ENCODE results near the gene PEX14. TPM values are rescaled to one million over a fixed set of nuclear protein-coding genes. Genes with fewer than 3 reads are reported as not detected.

PEX14 gene
- total RNA-seq, 1 experiment from 2014 or later, result 36.0 TPM

GRCh38 chr1:10643607-10644306 lies 169.0 kb downstream of the PEX14 start:
- Histone ChIP-seq H3K27ac (ENCODE audit: low read length) (no peak overlapping the region), H3K9me3 (ENCODE audit: control insufficient read depth, insufficient read depth, low read depth, low read length) (no peaks in the 10 kb centered on the region), H3K4me3 (ENCODE audit: low read depth in 2 of 2, low read length in 2 of 2) (no peak overlapping the region), H3K27me3 (ENCODE audit: control insufficient read depth, insufficient read depth, low read length) (no peaks in the 10 kb centered on the region), H3K4me1 (ENCODE audit: control insufficient read depth, insufficient read depth, low read length) (0 out of 2 replicates have a peak, but pooled peaks cover 3% of the 10 kb centered on the region), H3K36me3 (ENCODE audit: control insufficient read depth, insufficient read depth, low read length) (no peaks in the 10 kb centered on the region)
- no peak for DNase-seq (ENCODE audit: low read depth, low spot score)
- ATAC-seq, result no peak
- POLR2A ChIA-PET, result no interaction called here
- TF ChIP-seq POLR2AphosphoS5 (IDR thresholded peaks at IDR 0.05; ENCODE audit: low read depth, low read length), result no peak
- no peak for TF ChIP-seq SIN3A (IDR thresholded peaks at IDR 0.05; ENCODE audit: borderline replicate concordance, insufficient read depth, low read depth, low read length)
- no peak for TF ChIP-seq REST (IDR thresholded peaks at IDR 0.05; ENCODE audit: insufficient read depth in 1 of 2, low read depth in 2 of 2, low read length in 1 of 2)
- TF ChIP-seq TCF7L2 (IDR thresholded peaks at IDR 0.05; ENCODE audit: low read depth, low read length), result no peak
- no peak for TF ChIP-seq CTCF (IDR thresholded peaks at IDR 0.05)
- intact Hi-C loops (cut with micrococcal nuclease; ENCODE audit: unreplicated experiment), result no loop called here
- BruUV-seq (replicated peaks), result no TSS peak
- in situ Hi-C loops (cut with HindIII; ENCODE audit: low pct_unique_long_range_greater_than_20kb, low sequenced_read_pairs), result no loop called here
- CTCF ChIA-PET, result no interaction called here

DNA sequence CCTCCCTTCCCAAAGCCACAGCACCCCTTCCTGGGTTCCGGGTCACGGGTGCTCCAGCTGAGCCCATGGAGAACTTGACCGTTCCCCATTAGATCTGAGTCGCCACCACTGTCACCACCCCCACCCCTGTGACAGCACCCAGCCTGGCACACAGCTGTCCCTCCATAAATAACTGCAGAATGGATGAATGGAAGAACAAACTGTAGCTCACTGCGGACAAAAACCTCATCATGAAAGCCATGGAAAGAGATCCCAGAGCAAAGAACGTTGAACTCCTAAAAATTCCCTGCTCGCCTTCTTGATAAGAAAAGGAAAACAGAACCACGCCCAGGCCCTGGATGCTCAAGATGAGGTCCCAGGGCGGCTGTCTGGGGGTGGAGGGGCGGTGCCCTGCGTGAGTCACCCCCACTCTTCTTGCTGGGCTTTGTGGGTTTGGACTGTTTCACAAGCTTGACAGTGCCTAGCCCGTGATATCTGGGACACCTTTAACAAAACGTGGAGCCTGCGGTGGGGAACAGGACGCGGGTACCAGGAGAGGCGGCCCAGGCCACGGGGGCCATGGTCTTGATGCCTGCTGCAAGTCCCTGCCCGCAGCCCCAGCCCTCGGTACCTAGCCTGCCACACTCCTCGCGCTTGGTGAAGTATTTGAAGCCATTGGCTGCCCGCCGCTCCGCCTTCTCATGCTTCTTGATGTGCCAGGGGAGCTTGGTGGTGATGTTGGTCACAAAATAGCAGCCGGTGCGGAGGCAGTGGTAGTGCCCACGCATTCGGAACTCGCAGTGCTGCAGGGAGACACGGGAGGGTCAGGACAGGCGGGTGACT lies 169.8 kb downstream of the PEX14 start:
- no peak overlapping the region for H3K4me3 ChIP-seq (ENCODE audit: low read depth in 2 of 2, low read length in 2 of 2)
- ChIA-PET CTCF (no interaction called here), POLR2A (no interaction called here)
- TF ChIP-seq CTCF (IDR thresholded peaks at IDR 0.05), result no peak
- no peak for TF ChIP-seq POLR2AphosphoS5 (IDR thresholded peaks at IDR 0.05; ENCODE audit: low read depth, low read length)
- no peak for TF ChIP-seq SIN3A (IDR thresholded peaks at IDR 0.05; ENCODE audit: borderline replicate concordance, insufficient read depth, low read depth, low read length)
- TF ChIP-seq TCF7L2 (IDR thresholded peaks at IDR 0.05; ENCODE audit: low read depth, low read length), result no peak
- TF ChIP-seq REST (IDR thresholded peaks at IDR 0.05; ENCODE audit: insufficient read depth in 1 of 2, low read depth in 2 of 2, low read length in 1 of 2), result no peak
- BruUV-seq (replicated peaks), result no TSS peak
- ATAC-seq (no peak), DNase-seq (ENCODE audit: low read depth, low spot score) (no peak)
- H3K36me3 ChIP-seq (ENCODE audit: control insufficient read depth, insufficient read depth, low read length), result no peaks in the 10 kb centered on the region
- H3K27me3 ChIP-seq (ENCODE audit: control insufficient read depth, insufficient read depth, low read length), result no peaks in the 10 kb centered on the region
- intact Hi-C loops (cut with micrococcal nuclease; ENCODE audit: unreplicated experiment), result no loop called here
- H3K27ac ChIP-seq (ENCODE audit: low read length), result no peak overlapping the region
- 0 out of 2 replicates have a peak, but pooled peaks cover 3% of the 10 kb centered on the region for H3K4me1 ChIP-seq (ENCODE audit: control insufficient read depth, insufficient read depth, low read length)
- H3K9me3 ChIP-seq (ENCODE audit: control insufficient read depth, insufficient read depth, low read depth, low read length), result no peaks in the 10 kb centered on the region
- in situ Hi-C loops (cut with HindIII; ENCODE audit: low pct_unique_long_range_greater_than_20kb, low sequenced_read_pairs), result no loop called here

Measured in Panc1 (cell line).